K562 (cell line): ENCODE data around the gene PUM2. TPM values are rescaled to one million over a fixed set of nuclear protein-coding genes. Genes with fewer than 3 reads are reported as not detected.

ENCODE experiments used
- ATAC-seq: fragments of 200-7000 bp; cut with Tn5 transposase; 3 replicates; pipeline ENCODE4 v1.9.1; 2020; ENCODE audit warnings: moderate library complexity
- BruUV-seq: library from RNA; stranded (reverse); fragments of 400-500 nt; replicated peaks from 2 replicates; lab custom pipeline; 2021; lab: Mats Ljungman, UMichigan
- CTCF ChIA-PET: fragments of 300-600 bp; formaldehyde crosslinking; extraction: SDS; loops from one replicate; lab custom pipeline; 2021; ENCODE audit warnings: low intra/inter-chr PET ratio; lab: Yijun Ruan, JAX
- POLR2A ChIA-PET: fragments of 300-600, 350-650 bp; sonication (Branson Sonifier 250); formaldehyde crosslinking; extraction: SDS; loops from one replicate; lab custom pipeline; 2021; ENCODE audit warnings: antibody characterized with exemption, inconsistent platforms; lab: Yijun Ruan, JAX
- DNase-seq, 4 experiments: peaks; one replicate each; pipeline versions ENCODE4 v3.0.0 to v3.0.0-alpha.2; 2011 to 2018; ENCODE audit warnings: low spot score in 3 of 4, mixed read lengths in 3 of 4; ENCODE audit errors: extremely low read depth in 1 of 4
- FAIRE-seq: peaks from 2 replicates; lab custom pipeline; 2011; peaks lifted over from hg19 to GRCh38; lab: Jason Lieb, UNC
- H2AFZ ChIP-seq: 2 replicates; pipeline ENCODE4 v1.6.0; 2011; ENCODE audit warnings: low read depth, low read length, control low read depth, inconsistent platforms
- H3K27ac ChIP-seq: fragments of 200-600 bp; 3 replicates; pipeline ENCODE4 v1.8.0; 2011; ENCODE audit warnings: low read depth, mild to moderate bottlenecking, control low read depth, inconsistent platforms, low read length, moderate library complexity, mixed read lengths; ENCODE audit errors: extremely low read depth
- H3K27me3 ChIP-seq, 2 experiments: fragments of 300-600 bp in 1 of 2; 2 replicates in 1 of 2; 3 replicates in 1 of 2; pipeline versions ENCODE4 v1.6.0 to v1.8.0; 2011; ENCODE audit warnings: inconsistent platforms in 2 of 2, low read length in 2 of 2, mild to moderate bottlenecking in 1 of 2, mixed read lengths in 1 of 2, moderate library complexity in 1 of 2; ENCODE audit not compliant: control insufficient read depth in 2 of 2, insufficient read depth in 2 of 2
- H3K36me3 ChIP-seq: fragments of 300-600 bp; 3 replicates; pipeline ENCODE4 v1.8.0; 2011; ENCODE audit warnings: mild to moderate bottlenecking, low read length, inconsistent platforms; ENCODE audit not compliant: control insufficient read depth, insufficient read depth
- H3K4me1 ChIP-seq, 2 experiments: fragments of 200-600 bp in 1 of 2; replicated peaks in 1 of 2; 2 replicates in 1 of 2; 3 replicates in 1 of 2; pipeline versions ENCODE4 v1.5.1 to v1.8.0; 2011; ENCODE audit warnings: inconsistent platforms in 2 of 2, low read length in 2 of 2, mild to moderate bottlenecking in 1 of 2, mixed read lengths in 1 of 2, moderate library complexity in 1 of 2; ENCODE audit not compliant: control insufficient read depth in 2 of 2, insufficient read depth in 2 of 2
- H3K4me2 ChIP-seq: 2 replicates; pipeline ENCODE4 v1.6.1; 2011; ENCODE audit warnings: low read length, control low read depth, inconsistent platforms, mixed read lengths; ENCODE audit not compliant: insufficient read depth
- H3K4me3 ChIP-seq: fragments of 200-600 bp; sonication (generic), shearing (Covaris generic); 2 replicates; pipeline ENCODE4 v1.5.1; 2016; ENCODE audit warnings: control low read depth, inconsistent platforms
- H3K79me2 ChIP-seq: fragments of 200-600 bp; 3 replicates; pipeline ENCODE4 v1.8.0; 2011; ENCODE audit warnings: low read length, inconsistent platforms; ENCODE audit not compliant: control insufficient read depth, insufficient read depth
- H3K9ac ChIP-seq, 2 experiments: 2 replicates each; pipeline versions ENCODE4 v1.6.0 to v1.6.1; 2011; ENCODE audit warnings: low read depth in 2 of 2, low read length in 2 of 2, control low read depth in 1 of 2, inconsistent platforms in 1 of 2, mild to moderate bottlenecking in 1 of 2, mixed read lengths in 1 of 2; ENCODE audit not compliant: insufficient read depth in 1 of 2
- H3K9me1 ChIP-seq: one replicate; pipeline ENCODE4 v1.6.0; 2011; ENCODE audit warnings: inconsistent platforms, mild to moderate bottlenecking, low read length, moderate library complexity; ENCODE audit not compliant: control insufficient read depth, insufficient read depth
- H3K9me3 ChIP-seq: replicated peaks from 2 replicates; pipeline ENCODE4 v1.5.1; 2011; ENCODE audit warnings: low read depth, low read length, inconsistent platforms; ENCODE audit not compliant: control insufficient read depth, insufficient read depth
- H4K20me1 ChIP-seq: replicated peaks from 2 replicates; pipeline ENCODE4 v1.6.1; 2011; ENCODE audit warnings: low read length, inconsistent platforms, mixed read lengths; ENCODE audit not compliant: control insufficient read depth, insufficient read depth
- ELF2 ChIP-seq: fragments of 250-450 bp; sonication (Bioruptor Pico); IDR thresholded peaks from 2 replicates; pipeline ENCODE4 v1.5.0; 2021; ENCODE audit warnings: mild to moderate bottlenecking
- FOXP1 ChIP-seq: sonication (generic); formaldehyde crosslinking; IDR thresholded peaks from 2 replicates; pipeline ENCODE4 v1.8.0; 2022; ENCODE audit warnings: mild to moderate bottlenecking, missing genetic modification reagents
- ILK ChIP-seq: fragments of 450-650 bp; IDR thresholded peaks from 2 replicates; pipeline ENCODE4 v1.6.1; 2016; ENCODE audit warnings: missing genetic modification characterization, low read depth, mild to moderate bottlenecking, missing compliant biosample characterization, moderate library complexity, borderline replicate concordance
- JUN ChIP-seq, 2 experiments: sonication (generic) in 1 of 2; formaldehyde crosslinking in 1 of 2; IDR thresholded peaks; 2 replicates each; pipeline versions ENCODE4 v1.6.1 to v1.8.0; 2012 to 2022; ENCODE audit warnings: borderline replicate concordance in 2 of 2, mild to moderate bottlenecking in 2 of 2, improper control_type of control experiment in 1 of 2, low read depth in 1 of 2, low read length in 1 of 2, missing genetic modification reagents in 1 of 2
- PRMT5 ChIP-seq: sonication (generic); formaldehyde crosslinking; IDR thresholded peaks from 2 replicates; pipeline ENCODE4 v1.5.0; 2020; ENCODE audit warnings: missing genetic modification reagents
- SOX6 ChIP-seq: fragments of 450-650 bp; IDR thresholded peaks from 2 replicates; pipeline ENCODE4 v1.6.1; 2014; ENCODE audit warnings: mild to moderate bottlenecking
- SP2 ChIP-seq: IDR thresholded peaks from 2 replicates; pipeline ENCODE4 v1.6.1; 2011; ENCODE audit warnings: mild to moderate bottlenecking, low read depth, low read length, moderate library complexity; ENCODE audit not compliant: poor library complexity, severe bottlenecking; ENCODE audit errors: extremely low read depth
- SREBF2 ChIP-seq: sonication (generic); formaldehyde crosslinking; IDR thresholded peaks from 2 replicates; pipeline ENCODE4 v1.4.0; 2020; ENCODE audit warnings: mild to moderate bottlenecking, missing genetic modification reagents
- SRSF1 ChIP-seq: fragments of 200-400 bp; formaldehyde crosslinking; IDR thresholded peaks from 2 replicates; pipeline ENCODE4 v1.6.1; 2017; ENCODE audit warnings: mild to moderate bottlenecking, low read depth, low read length, moderate library complexity
- ZNF282 ChIP-seq: sonication (generic); formaldehyde crosslinking; IDR thresholded peaks from 2 replicates; pipeline ENCODE4 v1.8.1; 2023; ENCODE audit warnings: missing genetic modification reagents
- ZNF347 ChIP-seq: fragments of 450-650 bp; formaldehyde crosslinking; IDR thresholded peaks from 2 replicates; pipeline ENCODE4 v1.4.0; 2020; ENCODE audit warnings: low read depth, mild to moderate bottlenecking, moderate library complexity
- ZNF354B ChIP-seq: fragments of 250-450 bp; sonication (Bioruptor Pico); IDR thresholded peaks from 2 replicates; pipeline ENCODE4 v1.4.0; 2020
- WGBS: fragments of 100-300 bp; shearing (Covaris generic); methylation state at CpG from one replicate; pipeline ENCODE4 v1.1.6; 2016; ENCODE audit warnings: low coverage, mixed read lengths; ENCODE audit not compliant: insufficient coverage; ENCODE audit errors: missing lambda C conversion rate; 5-methylcytosine and 5-hydroxymethylcytosine counted together
- in situ Hi-C: fragments of 300-500 bp; cut with MboI; formaldehyde crosslinking; loops from 4 replicates; pipeline ENCODE4 v1.15.0; 2018; ENCODE audit warnings: inconsistent platforms, mixed read lengths
- intact Hi-C: fragments of 100-400 bp; cut with micrococcal nuclease; formaldehyde crosslinking; loops from 2 replicates; pipeline ENCODE4 v1.14.2; 2022
- polyA plus RNA-seq, 8 experiments: library from polyadenylated mRNA; depleted of rRNA in 4 of 8; stranded (reverse) in 5 of 8; unstranded in 3 of 8; fragments of >200 nt; fragmentation: Nextera tagmentation in 2 of 8; fragmentation: Illumina TruSeq in 1 of 8; extraction: Ambion mirVana in 2 of 8; extraction: Trizol in 1 of 8; gene quantifications; 2 replicates each; pipeline versions ENCODE4 v1.2.1 to v1.2.3, GENCODE V29; 2011 to 2014; ENCODE audit warnings: inconsistent platforms in 1 of 8, missing spikeins in 1 of 8
- total RNA-seq, 7 experiments: library from RNA; depleted of rRNA in 6 of 7; stranded (reverse); fragments of >200 nt in 6 of 7; fragmentation: Illumina TruSeq in 2 of 7; extraction: Trizol in 2 of 7; gene quantifications; 2 replicates each; pipeline versions ENCODE4 v1.2.1 to v1.2.3, GENCODE V29; 2011 to 2021; ENCODE audit warnings: low replicate concordance in 1 of 7
- TF ChIP-seq, protein P1 (sequence below), 3 experiments: IDR thresholded peaks in 2 of 3; conservative IDR thresholded peaks in 1 of 3; 2 replicates each; pipeline ENCODE4 v1.5.1; 2011 to 2012; ENCODE audit warnings: low read length in 3 of 3, mild to moderate bottlenecking in 3 of 3, control low read depth in 2 of 3, improper control_type of control experiment in 1 of 3, inconsistent platforms in 1 of 3, low read depth in 1 of 3, mixed read lengths in 1 of 3, moderate library complexity in 1 of 3; ENCODE audit not compliant: insufficient read depth in 2 of 3

The PUM2 gene
- total and polyA plus RNA-seq, 9 of the 15 experiments (the other 6 are each of a cell fraction or from before 2014, with no cell fraction given): 13.4 to 61.9 (median 28.3) TPM

DNA sequence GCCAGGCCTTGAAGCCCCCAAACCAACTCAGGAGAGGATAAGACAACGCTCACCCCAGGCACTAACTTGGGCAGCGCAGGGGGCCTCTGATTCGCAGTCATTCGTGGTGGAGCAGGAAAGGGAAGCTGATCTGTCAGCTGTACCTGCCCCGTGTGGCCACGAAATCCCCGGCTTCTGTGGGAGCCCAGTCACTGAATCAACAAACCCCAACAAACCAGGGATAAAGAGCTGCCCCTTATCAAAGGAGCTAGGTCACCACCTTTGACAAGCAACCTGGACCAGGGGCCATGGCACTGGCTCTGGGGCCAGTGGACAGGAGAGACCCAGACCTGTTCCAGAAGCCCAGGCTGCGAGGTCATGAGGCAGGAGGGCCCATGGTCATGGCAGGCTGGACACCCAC is 140.2 kb downstream of the PUM2 start:
- BruUV-seq: no TSS peak
- 16% methylated on average over 8 of the region's 8 CpGs for WGBS
- no peak overlapping the region for H3K27ac ChIP-seq
- intact Hi-C loops (no loop called here), in situ Hi-C loops (no loop called here)
- peaks cover 0 to 26% of the 10 kb centered on the region in 2 experiments; a peak in 1 of 5 replicates for H3K27me3 ChIP-seq
- H4K20me1 ChIP-seq: no peaks in the 10 kb centered on the region
- no peak for TF ChIP-seq ZNF347 (CRISPR knock-in tag)
- ATAC-seq: no peak
- H3K9me1 ChIP-seq: no peaks in the 10 kb centered on the region
- H3K79me2 ChIP-seq: no peaks in the 10 kb centered on the region
- H3K4me2 ChIP-seq: no peak overlapping the region
- FAIRE-seq: no peak
- H3K4me1 ChIP-seq: peaks cover 16 to 24% of the 10 kb centered on the region in 2 experiments
- H2AFZ ChIP-seq: no peak overlapping the region
- no peaks in the 10 kb centered on the region for H3K36me3 ChIP-seq
- CTCF ChIA-PET: no interaction called here
- H3K4me3 ChIP-seq: no peak overlapping the region
- no peak for DNase-seq
- no peaks in the 10 kb centered on the region for H3K9me3 ChIP-seq
- POLR2A ChIA-PET: interaction anchor here (0.6 to 1.4 kb wide), 2 partner anchors 8 to 334 kb away, joined by 3 to 5 read pairs; no protein-coding TSS in a partner anchor
- 0 out of 4 replicates have a peak overlapping the region, but pooled peaks of 1 of the 2 experiments have one; percentile 48 for H3K9ac ChIP-seq

DNA sequence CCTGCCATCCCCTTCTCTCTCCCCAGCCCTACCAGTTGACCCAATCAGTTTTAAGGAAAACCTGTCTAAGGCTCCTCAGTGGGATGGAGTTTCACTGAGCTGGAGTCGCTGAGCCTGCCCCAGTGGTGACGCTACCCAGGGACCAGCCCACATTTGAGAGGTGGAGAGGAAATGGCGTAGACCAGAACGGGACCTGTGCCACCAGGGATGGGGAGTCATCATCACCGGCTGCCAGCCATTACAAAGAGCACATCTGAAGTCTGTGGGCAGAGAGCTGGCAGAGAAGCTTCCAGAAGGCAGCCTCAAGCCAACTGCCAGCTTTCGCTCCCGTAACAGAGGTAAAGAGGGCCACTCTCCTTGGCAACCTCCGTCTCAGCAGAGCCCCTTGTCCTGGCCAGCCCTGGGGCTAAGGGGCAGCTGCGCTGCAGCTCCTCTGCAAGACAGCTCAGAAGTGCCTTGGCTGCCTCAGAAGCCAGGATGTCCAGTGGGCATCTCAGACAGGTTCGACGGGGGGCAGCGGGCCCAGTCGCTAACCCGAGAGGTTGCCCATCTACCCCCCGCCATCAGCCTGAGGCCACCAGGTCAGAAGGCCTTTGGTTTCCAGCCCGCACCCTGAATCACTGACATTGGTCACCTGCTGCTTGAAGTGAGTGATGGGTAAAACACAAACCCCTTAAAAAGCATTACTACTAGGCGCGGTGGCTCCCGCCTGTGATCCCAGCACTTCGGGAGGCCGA is 141.1 kb downstream of the PUM2 start:
- no peaks in the 10 kb centered on the region for H3K79me2 ChIP-seq
- ChIA-PET CTCF (no interaction called here), POLR2A (interaction anchor here (0.7 kb wide), 1 partner anchor 16 kb away, joined by 3 read pairs; the partner anchor contains the start of gene SDC1)
- peaks cover 16 to 24% of the 10 kb centered on the region in 2 experiments for H3K4me1 ChIP-seq
- H4K20me1 ChIP-seq: no peaks in the 10 kb centered on the region
- H2AFZ ChIP-seq: no peak overlapping the region
- peaks cover 0 to 26% of the 10 kb centered on the region in 2 experiments; a peak in 1 of 5 replicates for H3K27me3 ChIP-seq
- H3K27ac ChIP-seq: no peak overlapping the region
- in situ Hi-C loops: no loop called here
- H3K9me3 ChIP-seq: no peaks in the 10 kb centered on the region
- FAIRE-seq (no peak), DNase-seq (no peak), ATAC-seq (no peak)
- H3K4me3 ChIP-seq: no peak overlapping the region
- BruUV-seq: no TSS peak
- WGBS: 45% methylated on average over 20 of the region's 21 CpGs
- H3K9ac ChIP-seq: no peak overlapping the region
- no peak overlapping the region for H3K4me2 ChIP-seq
- intact Hi-C loops: no loop called here
- no peaks in the 10 kb centered on the region for H3K9me1 ChIP-seq
- H3K36me3 ChIP-seq: no peaks in the 10 kb centered on the region
- TF ChIP-seq SP2: no peak
- no peak for TF ChIP-seq ELF2 (CRISPR knock-in tag)
- TF ChIP-seq SREBF2 (CRISPR knock-in tag): no peak
- TF ChIP-seq, protein P1, sequence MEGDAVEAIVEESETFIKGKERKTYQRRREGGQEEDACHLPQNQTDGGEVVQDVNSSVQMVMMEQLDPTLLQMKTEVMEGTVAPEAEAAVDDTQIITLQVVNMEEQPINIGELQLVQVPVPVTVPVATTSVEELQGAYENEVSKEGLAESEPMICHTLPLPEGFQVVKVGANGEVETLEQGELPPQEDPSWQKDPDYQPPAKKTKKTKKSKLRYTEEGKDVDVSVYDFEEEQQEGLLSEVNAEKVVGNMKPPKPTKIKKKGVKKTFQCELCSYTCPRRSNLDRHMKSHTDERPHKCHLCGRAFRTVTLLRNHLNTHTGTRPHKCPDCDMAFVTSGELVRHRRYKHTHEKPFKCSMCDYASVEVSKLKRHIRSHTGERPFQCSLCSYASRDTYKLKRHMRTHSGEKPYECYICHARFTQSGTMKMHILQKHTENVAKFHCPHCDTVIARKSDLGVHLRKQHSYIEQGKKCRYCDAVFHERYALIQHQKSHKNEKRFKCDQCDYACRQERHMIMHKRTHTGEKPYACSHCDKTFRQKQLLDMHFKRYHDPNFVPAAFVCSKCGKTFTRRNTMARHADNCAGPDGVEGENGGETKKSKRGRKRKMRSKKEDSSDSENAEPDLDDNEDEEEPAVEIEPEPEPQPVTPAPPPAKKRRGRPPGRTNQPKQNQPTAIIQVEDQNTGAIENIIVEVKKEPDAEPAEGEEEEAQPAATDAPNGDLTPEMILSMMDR (IDR thresholded peaks at IDR 0.05 in 2 of 3, conservative IDR thresholded peaks at IDR 0.05 in 1 of 3; ENCODE audit: insufficient read depth in 2 of 3, low read depth in 1 of 3, low read length in 3 of 3): no peak
- TF ChIP-seq ILK (tag): no peak
- no peak for TF ChIP-seq ZNF354B (CRISPR knock-in tag)
- no peak for TF ChIP-seq SOX6
- no peak for TF ChIP-seq SRSF1
- TF ChIP-seq FOXP1 (CRISPR knock-in tag): no peak
- TF ChIP-seq JUN (IDR thresholded peaks at IDR 0.05; ENCODE audit: borderline replicate concordance, low read depth, low read length): no peak
- TF ChIP-seq JUN (CRISPR knock-in tag; IDR thresholded peaks at IDR 0.05; ENCODE audit: borderline replicate concordance): no peak
- no peak for TF ChIP-seq PRMT5 (CRISPR knock-in tag)
- no peak for TF ChIP-seq ZNF282 (CRISPR knock-in tag)
